K562 (cell line): Measurements from ENCODE around the gene CD164. TPM values are rescaled to one million over a fixed set of nuclear protein-coding genes. Genes with fewer than 3 reads are reported as not detected.

Experiments
- DDX20 ChIP-seq: fragments of 450-650 bp; IDR thresholded peaks from 2 replicates; pipeline ENCODE4 v1.6.1; 2016; ENCODE audit warnings: missing genetic modification characterization, low read depth, mild to moderate bottlenecking, missing compliant biosample characterization, moderate library complexity
- ZNF444 ChIP-seq: fragments of 250-450 bp; sonication (Bioruptor Pico); IDR thresholded peaks from 2 replicates; pipeline ENCODE4 v1.4.0; 2020; ENCODE audit warnings: mild to moderate bottlenecking, moderate library complexity
- polyA plus RNA-seq, 8 experiments: library from polyadenylated mRNA; depleted of rRNA in 4 of 8; stranded (reverse) in 5 of 8; unstranded in 3 of 8; fragments of >200 nt; fragmentation: Nextera tagmentation in 2 of 8; fragmentation: Illumina TruSeq in 1 of 8; extraction: Ambion mirVana in 2 of 8; extraction: Trizol in 1 of 8; gene quantifications; 2 replicates each; pipeline versions ENCODE4 v1.2.1 to v1.2.3, GENCODE V29; 2011 to 2014; ENCODE audit warnings: inconsistent platforms in 1 of 8, missing spikeins in 1 of 8
- total RNA-seq, 7 experiments: library from RNA; depleted of rRNA in 6 of 7; stranded (reverse); fragments of >200 nt in 6 of 7; fragmentation: Illumina TruSeq in 2 of 7; extraction: Trizol in 2 of 7; gene quantifications; 2 replicates each; pipeline versions ENCODE4 v1.2.1 to v1.2.3, GENCODE V29; 2011 to 2021; ENCODE audit warnings: low replicate concordance in 1 of 7
- TF ChIP-seq, protein P1 (sequence below): fragments of 200-600 bp; sonication (generic); IDR thresholded peaks from one replicate; pipeline ENCODE4 v1.6.1; 2012; ENCODE audit warnings: mild to moderate bottlenecking, low read depth, low read length, inconsistent platforms

CD164 gene
- total and polyA plus RNA-seq, 9 of the 15 experiments (the other 6 are each of a cell fraction or from before 2014, with no cell fraction given), result 79.5 to 317 (median 165) TPM

DNA sequence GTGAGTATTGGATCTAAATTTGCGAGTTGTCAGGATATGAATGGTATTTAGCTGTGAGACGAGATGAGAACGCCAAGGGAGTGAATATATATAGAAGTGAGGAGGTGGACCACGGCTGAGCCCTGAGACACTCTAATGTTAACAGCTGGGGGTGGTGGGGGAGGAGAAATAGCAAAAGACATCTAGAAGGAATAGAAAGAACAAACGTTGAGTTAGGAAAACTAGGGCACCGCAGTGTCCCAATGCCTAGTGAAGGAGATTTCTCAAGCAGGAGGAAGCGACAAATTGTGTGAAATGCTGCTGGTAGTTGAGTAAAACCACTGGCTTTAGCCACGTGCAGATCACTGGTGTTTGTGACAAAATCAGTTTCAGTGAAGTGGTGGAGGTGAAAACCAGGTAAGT lies 56.9 kb downstream of the CD164 start (continued):
- TF ChIP-seq, protein P1, sequence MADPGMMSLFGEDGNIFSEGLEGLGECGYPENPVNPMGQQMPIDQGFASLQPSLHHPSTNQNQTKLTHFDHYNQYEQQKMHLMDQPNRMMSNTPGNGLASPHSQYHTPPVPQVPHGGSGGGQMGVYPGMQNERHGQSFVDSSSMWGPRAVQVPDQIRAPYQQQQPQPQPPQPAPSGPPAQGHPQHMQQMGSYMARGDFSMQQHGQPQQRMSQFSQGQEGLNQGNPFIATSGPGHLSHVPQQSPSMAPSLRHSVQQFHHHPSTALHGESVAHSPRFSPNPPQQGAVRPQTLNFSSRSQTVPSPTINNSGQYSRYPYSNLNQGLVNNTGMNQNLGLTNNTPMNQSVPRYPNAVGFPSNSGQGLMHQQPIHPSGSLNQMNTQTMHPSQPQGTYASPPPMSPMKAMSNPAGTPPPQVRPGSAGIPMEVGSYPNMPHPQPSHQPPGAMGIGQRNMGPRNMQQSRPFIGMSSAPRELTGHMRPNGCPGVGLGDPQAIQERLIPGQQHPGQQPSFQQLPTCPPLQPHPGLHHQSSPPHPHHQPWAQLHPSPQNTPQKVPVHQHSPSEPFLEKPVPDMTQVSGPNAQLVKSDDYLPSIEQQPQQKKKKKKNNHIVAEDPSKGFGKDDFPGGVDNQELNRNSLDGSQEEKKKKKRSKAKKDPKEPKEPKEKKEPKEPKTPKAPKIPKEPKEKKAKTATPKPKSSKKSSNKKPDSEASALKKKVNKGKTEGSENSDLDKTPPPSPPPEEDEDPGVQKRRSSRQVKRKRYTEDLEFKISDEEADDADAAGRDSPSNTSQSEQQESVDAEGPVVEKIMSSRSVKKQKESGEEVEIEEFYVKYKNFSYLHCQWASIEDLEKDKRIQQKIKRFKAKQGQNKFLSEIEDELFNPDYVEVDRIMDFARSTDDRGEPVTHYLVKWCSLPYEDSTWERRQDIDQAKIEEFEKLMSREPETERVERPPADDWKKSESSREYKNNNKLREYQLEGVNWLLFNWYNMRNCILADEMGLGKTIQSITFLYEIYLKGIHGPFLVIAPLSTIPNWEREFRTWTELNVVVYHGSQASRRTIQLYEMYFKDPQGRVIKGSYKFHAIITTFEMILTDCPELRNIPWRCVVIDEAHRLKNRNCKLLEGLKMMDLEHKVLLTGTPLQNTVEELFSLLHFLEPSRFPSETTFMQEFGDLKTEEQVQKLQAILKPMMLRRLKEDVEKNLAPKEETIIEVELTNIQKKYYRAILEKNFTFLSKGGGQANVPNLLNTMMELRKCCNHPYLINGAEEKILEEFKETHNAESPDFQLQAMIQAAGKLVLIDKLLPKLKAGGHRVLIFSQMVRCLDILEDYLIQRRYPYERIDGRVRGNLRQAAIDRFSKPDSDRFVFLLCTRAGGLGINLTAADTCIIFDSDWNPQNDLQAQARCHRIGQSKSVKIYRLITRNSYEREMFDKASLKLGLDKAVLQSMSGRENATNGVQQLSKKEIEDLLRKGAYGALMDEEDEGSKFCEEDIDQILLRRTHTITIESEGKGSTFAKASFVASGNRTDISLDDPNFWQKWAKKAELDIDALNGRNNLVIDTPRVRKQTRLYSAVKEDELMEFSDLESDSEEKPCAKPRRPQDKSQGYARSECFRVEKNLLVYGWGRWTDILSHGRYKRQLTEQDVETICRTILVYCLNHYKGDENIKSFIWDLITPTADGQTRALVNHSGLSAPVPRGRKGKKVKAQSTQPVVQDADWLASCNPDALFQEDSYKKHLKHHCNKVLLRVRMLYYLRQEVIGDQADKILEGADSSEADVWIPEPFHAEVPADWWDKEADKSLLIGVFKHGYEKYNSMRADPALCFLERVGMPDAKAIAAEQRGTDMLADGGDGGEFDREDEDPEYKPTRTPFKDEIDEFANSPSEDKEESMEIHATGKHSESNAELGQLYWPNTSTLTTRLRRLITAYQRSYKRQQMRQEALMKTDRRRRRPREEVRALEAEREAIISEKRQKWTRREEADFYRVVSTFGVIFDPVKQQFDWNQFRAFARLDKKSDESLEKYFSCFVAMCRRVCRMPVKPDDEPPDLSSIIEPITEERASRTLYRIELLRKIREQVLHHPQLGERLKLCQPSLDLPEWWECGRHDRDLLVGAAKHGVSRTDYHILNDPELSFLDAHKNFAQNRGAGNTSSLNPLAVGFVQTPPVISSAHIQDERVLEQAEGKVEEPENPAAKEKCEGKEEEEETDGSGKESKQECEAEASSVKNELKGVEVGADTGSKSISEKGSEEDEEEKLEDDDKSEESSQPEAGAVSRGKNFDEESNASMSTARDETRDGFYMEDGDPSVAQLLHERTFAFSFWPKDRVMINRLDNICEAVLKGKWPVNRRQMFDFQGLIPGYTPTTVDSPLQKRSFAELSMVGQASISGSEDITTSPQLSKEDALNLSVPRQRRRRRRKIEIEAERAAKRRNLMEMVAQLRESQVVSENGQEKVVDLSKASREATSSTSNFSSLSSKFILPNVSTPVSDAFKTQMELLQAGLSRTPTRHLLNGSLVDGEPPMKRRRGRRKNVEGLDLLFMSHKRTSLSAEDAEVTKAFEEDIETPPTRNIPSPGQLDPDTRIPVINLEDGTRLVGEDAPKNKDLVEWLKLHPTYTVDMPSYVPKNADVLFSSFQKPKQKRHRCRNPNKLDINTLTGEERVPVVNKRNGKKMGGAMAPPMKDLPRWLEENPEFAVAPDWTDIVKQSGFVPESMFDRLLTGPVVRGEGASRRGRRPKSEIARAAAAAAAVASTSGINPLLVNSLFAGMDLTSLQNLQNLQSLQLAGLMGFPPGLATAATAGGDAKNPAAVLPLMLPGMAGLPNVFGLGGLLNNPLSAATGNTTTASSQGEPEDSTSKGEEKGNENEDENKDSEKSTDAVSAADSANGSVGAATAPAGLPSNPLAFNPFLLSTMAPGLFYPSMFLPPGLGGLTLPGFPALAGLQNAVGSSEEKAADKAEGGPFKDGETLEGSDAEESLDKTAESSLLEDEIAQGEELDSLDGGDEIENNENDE, result no peak
- TF ChIP-seq ZNF444 (CRISPR knock-in tag) (no peak), DDX20 (tag) (no peak)
